Hair follicle dermal papilla cell (primary cell): Measurements from ENCODE around the gene SLAIN1. TPM values are rescaled to one million over a fixed set of nuclear protein-coding genes. Genes with fewer than 3 reads are reported as not detected.

Experiments used
- small RNA-seq: library from RNA; depleted of rRNA; stranded (forward); fragments of <200 nt; gene quantifications from one replicate; pipeline ENCODE3, GENCODE V24; 2012
- total RNA-seq: library from RNA; depleted of rRNA; stranded (reverse); fragments of >200 nt; gene quantifications from 2 replicates; pipeline ENCODE4 v1.2.3, GENCODE V29; 2012

SLAIN1 gene
- 0.16 TPM in 1 of 2 replicates, not detected in the other for total RNA-seq

GRCh38 chr13:77697217-77698103 is at the start of gene SLAIN1:
Gene SLAIN1 (plus strand): TSS chr13:77697687. CDS start chr13:77697914, 227 bp downstream.

Small RNA genes lying within 50 kb of the gene (small RNA-seq; reads per million reads assigned to genes)
- not detected for gene MIR3665
- gene SPTLC1P5 = not detected

Other genes starting within 250 kb of the SLAIN1 start
- gene SCEL, start 162.0 kb upstream of the SLAIN1 start, total RNA-seq = under 0.01 TPM in 1 of 2 replicates, not detected in the other
- gene EDNRB, start 221.1 kb downstream of the SLAIN1 start, total RNA-seq = 0.97 and 2.4 TPM in 2 replicates